ENCODE results near the gene MYCN.
"Not testable (repeated sequence)": the region's sequence is repeated elsewhere in the genome, so short reads cannot be mapped to it uniquely, and the experiment has no call there.

The MYCN gene

GRCh38 chr2:15939854-15940660 lies at the start of gene MYCN:
Gene MYCN, plus strand, starts transcription at chr2:15940550. Its CDS starts 1,515 bp downstream, at chr2:15942065.
- DNase-seq = peak; percentile 95

GRCh38 chr2:15890936-15891905 lies 49.1 kb upstream of the MYCN start:
- no peak for DNase-seq

GRCh38 chr2:15892151-15892880 lies 48.0 kb upstream of the MYCN start:
- no peak for DNase-seq

- no peak for DNase-seq
These were observed 47.3 kb upstream of the MYCN start for GRCh38 chr2:15893085-15893484.

GRCh38 chr2:15893689-15894480 lies 46.5 kb upstream of the MYCN start:
- DNase-seq = no peak

- no peak for DNase-seq
These were observed 45.7 kb upstream of the MYCN start for GRCh38 chr2:15894481-15895144.

- DNase-seq = no peak
These were observed 44.5 kb upstream of the MYCN start for GRCh38 chr2:15895615-15896469.

- DNase-seq = no peak
These were observed 43.5 kb upstream of the MYCN start for GRCh38 chr2:15896859-15897258.

GRCh38 chr2:15897431-15898098 lies 42.8 kb upstream of the MYCN start:
- no peak for DNase-seq

- DNase-seq = no peak
These were observed 41.1 kb upstream of the MYCN start for GRCh38 chr2:15899327-15899612.

GRCh38 chr2:15899751-15900493 lies 40.4 kb upstream of the MYCN start:
- no peak for DNase-seq

GRCh38 chr2:15901095-15901807 lies 39.1 kb upstream of the MYCN start:
- DNase-seq = no peak

- DNase-seq = no peak
These were observed 38.6 kb upstream of the MYCN start for GRCh38 chr2:15901808-15902130.

GRCh38 chr2:15903910-15904309 lies 36.4 kb upstream of the MYCN start:
- not testable (repeated sequence) for DNase-seq

- DNase-seq = no peak
These were observed 35.1 kb upstream of the MYCN start for GRCh38 chr2:15905267-15905645.

- DNase-seq = no peak
These were observed 34.3 kb upstream of the MYCN start for GRCh38 chr2:15905986-15906491.

GRCh38 chr2:15906778-15907177 lies 33.6 kb upstream of the MYCN start:
- DNase-seq = no peak

- DNase-seq = no peak
These were observed 32.7 kb upstream of the MYCN start for GRCh38 chr2:15907461-15908324.

All from RPMI8226 (cell line).